HG02678 (cell line): ENCODE measurements around the gene ZMYM2.

ENCODE experiments used
- ATAC-seq: cut with Tn5 transposase; IDR thresholded peaks from one replicate; pipeline ENCODE4 v1.9.1; 2021; ENCODE audit warnings: mild to moderate bottlenecking, moderate library complexity; ENCODE audit not compliant: unreplicated experiment

The ZMYM2 gene

GRCh38 chr13:20130652-20131051, 172.1 kb downstream of the ZMYM2 start:
- ATAC-seq, result no peak

GRCh38 chr13:20131057-20131832, 172.7 kb downstream of the ZMYM2 start:
- no peak for ATAC-seq

GRCh38 chr13:20132052-20132634, 173.6 kb downstream of the ZMYM2 start:
- ATAC-seq, result no peak

- no peak for ATAC-seq
Observed at GRCh38 chr13:20134732-20135131, 176.2 kb downstream of the ZMYM2 start.

- ATAC-seq, result peak; percentile 72
Observed at GRCh38 chr13:20136781-20137703, 178.5 kb downstream of the ZMYM2 start.

- ATAC-seq, result no peak
Observed at GRCh38 chr13:20137875-20138274, 179.3 kb downstream of the ZMYM2 start.

- ATAC-seq, result no peak
Observed at GRCh38 chr13:20140487-20140886, 182.0 kb downstream of the ZMYM2 start.
